Measurements from ENCODE around the gene NR1I3.

Gene NR1I3

GRCh38 chr1:161223805-161224694 lies 14.0 kb downstream of the NR1I3 start:
- in situ Hi-C loops (cut with HindIII; ENCODE audit: low pct_ligation_motif_present, low pct_unique_long_range_greater_than_20kb, low sequenced_read_pairs), result loop anchor here (10.0 to 25.0 kb wide), 2 partner anchors 88 to 151 kb away; partner anchors contain the start of genes MPZ and SDHC

GRCh38 chr1:161222175-161223019 lies 15.6 kb downstream of the NR1I3 start:
- in situ Hi-C loops (cut with HindIII; ENCODE audit: low pct_ligation_motif_present, low pct_unique_long_range_greater_than_20kb, low sequenced_read_pairs), result loop anchor here (10.0 to 25.0 kb wide), 2 partner anchors 90 to 152 kb away; partner anchors contain the start of genes MPZ and SDHC
- no peak for DNase-seq

More at GRCh38 chr1:161223805-161224694, 14.0 kb downstream of the NR1I3 start:
- no peak for DNase-seq

GRCh38 chr1:161220002-161220401 lies 18.0 kb downstream of the NR1I3 start:
- DNase-seq, result no peak
- in situ Hi-C loops (cut with HindIII; ENCODE audit: low pct_ligation_motif_present, low pct_unique_long_range_greater_than_20kb, low sequenced_read_pairs), result loop anchor here (10.0 to 25.0 kb wide), 2 partner anchors 92 to 155 kb away; partner anchors contain the start of genes MPZ and SDHC

- no peak for DNase-seq
- in situ Hi-C loops (cut with HindIII; ENCODE audit: low pct_ligation_motif_present, low pct_unique_long_range_greater_than_20kb, low sequenced_read_pairs), result loop anchor here (25.0 kb wide), 1 partner anchor 93 kb away; the partner anchor contains the start of genes MPZ and SDHC
These were observed 18.7 kb downstream of the NR1I3 start for GRCh38 chr1:161219078-161219892.

GRCh38 chr1:161218301-161219077 lies 19.5 kb downstream of the NR1I3 start:
- DNase-seq, result no peak
- in situ Hi-C loops (cut with HindIII; ENCODE audit: low pct_ligation_motif_present, low pct_unique_long_range_greater_than_20kb, low sequenced_read_pairs), result loop anchor here (25.0 kb wide), 1 partner anchor 94 kb away; the partner anchor contains the start of genes MPZ and SDHC

GRCh38 chr1:161217831-161218230 lies 20.2 kb downstream of the NR1I3 start:
- DNase-seq, result no peak
- in situ Hi-C loops (cut with HindIII; ENCODE audit: low pct_ligation_motif_present, low pct_unique_long_range_greater_than_20kb, low sequenced_read_pairs), result loop anchor here (25.0 kb wide), 1 partner anchor 94 kb away; the partner anchor contains the start of genes MPZ and SDHC

DNA sequence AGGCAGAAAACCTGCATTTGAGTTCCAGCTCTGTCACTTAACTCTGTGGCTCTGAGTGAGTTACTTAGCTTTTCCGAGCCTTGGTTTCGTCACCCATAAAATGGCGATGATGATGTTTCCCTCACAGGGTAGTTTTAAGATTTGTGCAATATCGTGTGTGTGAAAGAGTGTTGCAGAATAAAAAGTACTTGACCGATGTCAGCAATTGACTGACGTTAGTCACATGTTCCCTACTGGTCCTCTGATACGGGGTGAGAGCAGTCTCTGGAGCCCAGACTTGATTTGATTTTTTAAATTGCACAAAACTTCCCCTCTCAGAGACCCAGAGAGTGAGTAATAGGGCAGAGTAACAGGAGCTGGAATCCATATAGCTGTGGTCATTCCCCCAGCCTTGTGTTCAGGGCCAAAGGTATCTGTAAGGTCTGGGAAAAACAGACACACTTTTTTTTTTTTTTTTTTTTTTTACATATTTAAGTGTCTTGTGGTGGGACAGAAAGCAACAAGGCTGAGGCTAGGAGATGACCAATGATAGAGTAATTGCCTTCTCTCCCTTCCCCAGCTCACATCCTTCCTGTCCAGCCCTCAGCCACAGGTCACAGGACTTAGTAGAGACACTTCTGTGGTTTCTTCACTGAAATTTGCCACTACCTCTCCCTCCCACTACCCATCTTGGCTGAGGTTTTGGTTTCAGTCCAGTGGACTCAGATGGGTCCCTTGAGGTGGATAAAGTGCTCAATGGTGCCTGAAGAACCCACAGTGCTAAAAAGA lies 20.9 kb downstream of the NR1I3 start:
- DNase-seq, result peak; percentile 26
- in situ Hi-C loops (cut with HindIII; ENCODE audit: low pct_ligation_motif_present, low pct_unique_long_range_greater_than_20kb, low sequenced_read_pairs), result loop anchor here (25.0 kb wide), 1 partner anchor 95 kb away; the partner anchor contains the start of genes MPZ and SDHC

- DNase-seq, result no peak
- in situ Hi-C loops (cut with HindIII; ENCODE audit: low pct_ligation_motif_present, low pct_unique_long_range_greater_than_20kb, low sequenced_read_pairs), result loop anchor here (25.0 kb wide), 1 partner anchor 97 kb away; the partner anchor contains the start of genes MPZ and SDHC
These were observed 22.9 kb downstream of the NR1I3 start, which contains the start of gene FCER1G for GRCh38 chr1:161215076-161215475. Gene FCER1G (plus strand): TSS chr1:161215295. CDS start chr1:161215322, 27 bp downstream.

DNA sequence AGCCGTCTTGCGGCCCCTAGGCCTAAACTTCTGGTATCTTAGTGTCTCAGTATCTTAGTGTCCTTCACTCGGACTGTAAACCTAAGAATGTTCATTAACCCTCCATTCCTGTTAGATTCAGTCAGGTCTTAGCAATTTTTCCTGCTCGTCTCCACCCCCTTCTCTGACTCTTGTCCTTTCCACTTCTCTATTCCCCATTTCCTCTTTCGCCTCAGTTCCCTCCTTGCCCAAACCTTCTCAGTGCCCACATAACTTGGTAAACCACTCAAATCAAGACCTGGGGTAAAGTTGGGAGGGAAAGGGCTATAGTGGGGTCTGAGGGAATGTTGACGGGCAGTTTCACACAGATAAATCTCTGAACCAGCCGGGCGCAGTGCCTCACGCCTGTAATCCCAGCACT lies 23.6 kb downstream of the NR1I3 start:
- in situ Hi-C loops (cut with HindIII; ENCODE audit: low pct_ligation_motif_present, low pct_unique_long_range_greater_than_20kb, low sequenced_read_pairs), result loop anchor here (25.0 kb wide), 1 partner anchor 98 kb away; the partner anchor contains the start of genes MPZ and SDHC
- no peak for DNase-seq

DNA sequence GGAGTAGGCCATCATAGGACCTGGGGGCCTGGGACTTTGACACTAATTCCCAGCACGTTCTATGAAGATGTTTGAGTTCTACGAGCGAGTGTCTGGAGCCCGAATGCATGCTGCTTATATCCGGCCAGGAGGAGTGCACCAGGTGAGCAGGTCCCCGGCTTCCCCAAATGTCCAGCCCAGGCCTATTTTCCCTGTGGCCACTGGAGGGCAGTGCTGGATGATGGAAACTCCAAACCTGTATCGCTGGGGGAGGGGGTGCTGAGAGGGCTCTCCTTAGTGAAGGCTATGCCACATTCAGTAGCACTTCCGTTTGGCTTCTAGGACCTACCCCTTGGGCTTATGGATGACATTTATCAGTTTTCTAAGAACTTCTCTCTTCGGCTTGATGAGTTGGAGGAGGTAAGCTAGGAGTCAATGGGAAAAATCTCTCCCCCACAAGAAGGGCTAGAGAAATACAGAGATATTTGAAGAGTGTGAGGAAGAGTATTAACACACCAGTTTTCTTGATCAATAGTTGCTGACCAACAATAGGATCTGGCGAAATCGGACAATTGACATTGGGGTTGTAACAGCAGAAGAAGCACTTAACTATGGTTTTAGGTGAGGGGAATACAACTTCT lies 28.1 kb downstream of the NR1I3 start:
- DNase-seq, result peak; percentile 80
- in situ Hi-C loops (cut with HindIII; ENCODE audit: low pct_ligation_motif_present, low pct_unique_long_range_greater_than_20kb, low sequenced_read_pairs), result loop anchor here (25.0 kb wide), 1 partner anchor 102 kb away; the partner anchor contains the start of genes MPZ and SDHC

DNA sequence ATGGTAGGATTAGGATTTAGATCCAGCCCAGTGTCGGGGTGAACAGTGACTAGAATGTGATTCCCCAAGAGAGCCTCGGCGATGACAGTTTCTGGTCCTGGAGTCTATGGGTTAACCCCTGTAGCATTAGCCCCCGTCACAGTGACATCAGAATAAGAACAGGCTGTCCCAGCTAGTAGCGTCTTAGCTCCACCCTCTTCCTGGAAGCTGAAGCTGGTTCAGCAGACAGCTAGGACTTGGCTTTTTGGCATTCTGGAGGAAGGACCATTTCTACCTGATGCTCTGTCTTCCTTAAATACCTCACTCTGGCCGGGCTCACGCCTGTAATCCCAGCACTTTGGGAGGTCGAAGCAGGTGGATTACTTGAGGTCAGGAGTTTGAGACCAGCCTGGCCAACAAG lies 30.8 kb downstream of the NR1I3 start:
- DNase-seq, result no peak
- in situ Hi-C loops (cut with HindIII; ENCODE audit: low pct_ligation_motif_present, low pct_unique_long_range_greater_than_20kb, low sequenced_read_pairs), result loop anchor here (25.0 kb wide), 1 partner anchor 105 kb away; the partner anchor contains the start of genes MPZ and SDHC

GRCh38 chr1:161206411-161207140 lies 31.4 kb downstream of the NR1I3 start:
- in situ Hi-C loops (cut with HindIII; ENCODE audit: low pct_ligation_motif_present, low pct_unique_long_range_greater_than_20kb, low sequenced_read_pairs), result loop anchor here (25.0 kb wide), 1 partner anchor 106 kb away; the partner anchor contains the start of genes MPZ and SDHC
- no peak for DNase-seq

- peak; percentile 99 for DNase-seq
- in situ Hi-C loops (cut with HindIII; ENCODE audit: low pct_ligation_motif_present, low pct_unique_long_range_greater_than_20kb, low sequenced_read_pairs), result loop anchor here (25.0 kb wide), 1 partner anchor 110 kb away; the partner anchor contains the start of genes MPZ and SDHC
These were observed 35.9 kb downstream of the NR1I3 start, which contains the start of gene NDUFS2 for GRCh38 chr1:161201836-161202712. Gene NDUFS2 (plus strand): TSS chr1:161202367. CDS start chr1:161202386, 19 bp downstream.

All from ACHN (cell line).